ENCODE results near the gene TSGA10IP.

Gene TSGA10IP

GRCh38 chr11:65976216-65977176 is 31.2 kb downstream of the TSGA10IP start:
- no peak overlapping the region for H3K4me3 ChIP-seq (ENCODE audit: low read depth, low read length)
- no peak for TF ChIP-seq CTCF (IDR thresholded peaks at IDR 0.05; ENCODE audit: borderline replicate concordance, insufficient read depth, low read depth, low read length)

GRCh38 chr11:65977621-65978390 is 32.5 kb downstream of the TSGA10IP start:
- TF ChIP-seq CTCF (IDR thresholded peaks at IDR 0.05; ENCODE audit: borderline replicate concordance, insufficient read depth, low read depth, low read length): no peak

GRCh38 chr11:65978391-65979238 is 33.3 kb downstream of the TSGA10IP start:
- H3K4me3 ChIP-seq (ENCODE audit: low read depth, low read length): no peak overlapping the region

More at GRCh38 chr11:65977621-65978390, 32.5 kb downstream of the TSGA10IP start:
- H3K4me3 ChIP-seq (ENCODE audit: low read depth, low read length): no peak overlapping the region

GRCh38 chr11:65979261-65979759 is 34.0 kb downstream of the TSGA10IP start:
- TF ChIP-seq CTCF (IDR thresholded peaks at IDR 0.05; ENCODE audit: borderline replicate concordance, insufficient read depth, low read depth, low read length): no peak

More at GRCh38 chr11:65978391-65979238, 33.3 kb downstream of the TSGA10IP start:
- no peak for TF ChIP-seq CTCF (IDR thresholded peaks at IDR 0.05; ENCODE audit: borderline replicate concordance, insufficient read depth, low read depth, low read length)

GRCh38 chr11:65981101-65981740 is 35.9 kb downstream of the TSGA10IP start:
- no peak overlapping the region for H3K4me3 ChIP-seq (ENCODE audit: low read depth, low read length)
- TF ChIP-seq CTCF (IDR thresholded peaks at IDR 0.05; ENCODE audit: borderline replicate concordance, insufficient read depth, low read depth, low read length): no peak

More at GRCh38 chr11:65979261-65979759, 34.0 kb downstream of the TSGA10IP start:
- no peak overlapping the region for H3K4me3 ChIP-seq (ENCODE audit: low read depth, low read length)

Measured in GM12875 (cell line).